A549 (cell line): ENCODE measurements around the gene IQGAP2. TPM values are rescaled to one million over a fixed set of nuclear protein-coding genes. Genes with fewer than 3 reads are reported as not detected.
A peak's percentile ranks its signal among the peaks of the same experiment; 100 is the strongest.

Experiments
- ATAC-seq, 2 experiments: fragments of 200-7000 bp in 1 of 2; fragments of >200 bp in 1 of 2; cut with Nextera tagmentation in 1 of 2; cut with Tn5 transposase in 1 of 2; 3 replicates each; pipeline versions ENCODE4 v1.8.0 to v1.9.1; 2018 to 2020; ENCODE audit warnings: mild to moderate bottlenecking in 1 of 2, moderate library complexity in 1 of 2
- CTCF ChIA-PET: fragments of 300-600 bp; sonication (Branson Sonifier 250); formaldehyde crosslinking; extraction: SDS; loops from one replicate; lab custom pipeline; 2021; ENCODE audit warnings: antibody characterized with exemption, inconsistent platforms; lab: Yijun Ruan, JAX
- POLR2A ChIA-PET: fragments of 350-600 bp; formaldehyde crosslinking; extraction: SDS; loops from one replicate; lab custom pipeline; 2021; ENCODE audit warnings: antibody characterized with exemption, inconsistent platforms; lab: Yijun Ruan, JAX
- DNase-seq, 2 experiments: peaks; one replicate each; pipeline versions ENCODE4 v3.0.0 to v3.0.0-alpha.2; 2011 to 2016; ENCODE audit warnings: low read depth in 1 of 2, low spot score in 1 of 2
- FAIRE-seq: peaks from 2 replicates; lab custom pipeline; 2011; peaks lifted over from hg19 to GRCh38; lab: Jason Lieb, UNC
- H3K27ac ChIP-seq, 2 experiments: fragments of >200 bp; sonication (Bioruptor Twin); formaldehyde crosslinking; 3 replicates each; pipeline ENCODE4 v1.5.1; 2016 to 2017
- H3K4me1 ChIP-seq: fragments of >200 bp; sonication (Bioruptor Twin); formaldehyde crosslinking; 3 replicates; pipeline ENCODE4 v1.6.1; 2016
- H3K4me2 ChIP-seq: fragments of >200 bp; sonication (Bioruptor Twin); formaldehyde crosslinking; 3 replicates; pipeline ENCODE4 v1.6.1; 2016
- H3K4me3 ChIP-seq: fragments of >200 bp; sonication (Bioruptor Twin); formaldehyde crosslinking; 3 replicates; pipeline ENCODE4 v1.5.1; 2016
- H3K9me3 ChIP-seq: fragments of >200 bp; sonication (Bioruptor Twin); formaldehyde crosslinking; 3 replicates; pipeline ENCODE4 v1.6.1; 2016
- CEBPB ChIP-seq, 2 experiments: fragments of >200 bp in 1 of 2; sonication (Bioruptor Twin) in 1 of 2; formaldehyde crosslinking in 1 of 2; IDR thresholded peaks; 2 replicates each; pipeline ENCODE4 v1.6.1; 2012 to 2016
- FOSB ChIP-seq: fragments of 250-450 bp; sonication (Bioruptor Pico); IDR thresholded peaks from 2 replicates; pipeline ENCODE4 v1.5.0; 2020; ENCODE audit warnings: mild to moderate bottlenecking, moderate library complexity
- FOSL2 ChIP-seq, 2 experiments: fragments of 450-650 bp in 1 of 2; fragments of >200 bp in 1 of 2; sonication (Bioruptor Twin) in 1 of 2; formaldehyde crosslinking; IDR thresholded peaks; 2 replicates each; pipeline versions ENCODE4 v1.5.0 to v1.6.1; 2016 to 2020; ENCODE audit warnings: mild to moderate bottlenecking in 1 of 2, moderate library complexity in 1 of 2
- HDAC2 ChIP-seq: fragments of 200-600 bp; sonication (generic); IDR thresholded peaks from 2 replicates; pipeline ENCODE4 v1.6.1; 2016
- JUN ChIP-seq, 2 experiments: fragments of >200 bp; sonication (Bioruptor Twin); formaldehyde crosslinking; IDR thresholded peaks; 2 replicates in 1 of 2; 3 replicates in 1 of 2; pipeline ENCODE4 v1.6.1; 2016 to 2017
- KDM1A ChIP-seq: fragments of 200-600 bp; sonication (generic); IDR thresholded peaks from 2 replicates; pipeline ENCODE4 v1.6.1; 2016; ENCODE audit warnings: low read depth, mild to moderate bottlenecking
- KDM5A ChIP-seq: fragments of 200-600 bp; sonication (generic); IDR thresholded peaks from 2 replicates; pipeline ENCODE4 v1.6.1; 2016; ENCODE audit warnings: antibody characterized with exemption, mild to moderate bottlenecking
- MYC ChIP-seq: IDR thresholded peaks from 2 replicates; pipeline ENCODE4 v1.6.1; 2012; ENCODE audit warnings: mild to moderate bottlenecking, inconsistent platforms, low read length, improper control_type of control experiment, borderline replicate concordance
- PHF8 ChIP-seq: fragments of 200-600 bp; sonication (generic); IDR thresholded peaks from 2 replicates; pipeline ENCODE4 v1.6.1; 2016; ENCODE audit warnings: low read depth, mild to moderate bottlenecking, antibody characterized with exemption, moderate library complexity, borderline replicate concordance
- POLR2A ChIP-seq: IDR thresholded peaks from 2 replicates; pipeline ENCODE4 v1.6.1; 2012; ENCODE audit warnings: mild to moderate bottlenecking, low read length
- POLR2AphosphoS2 ChIP-seq: conservative IDR thresholded peaks from 2 replicates; pipeline ENCODE4 v1.6.1; 2012; ENCODE audit warnings: low read length, improper control_type of control experiment, inconsistent platforms
- RARB ChIP-seq: fragments of 250-450 bp; sonication (Bioruptor Pico); IDR thresholded peaks from 2 replicates; pipeline ENCODE4 v1.8.0; 2021; ENCODE audit warnings: mild to moderate bottlenecking, moderate library complexity
- SREBF2 ChIP-seq: fragments of 450-650 bp; IDR thresholded peaks from 2 replicates; pipeline ENCODE4 v1.6.1; 2014; ENCODE audit warnings: mild to moderate bottlenecking, moderate library complexity
- ZNF302 ChIP-seq: fragments of 250-450 bp; sonication (Bioruptor Pico); IDR thresholded peaks from 2 replicates; pipeline ENCODE4 v1.9.0; 2021; ENCODE audit warnings: inconsistent platforms, mild to moderate bottlenecking, moderate library complexity
- ZSCAN20 ChIP-seq: fragments of 250-450 bp; sonication (Bioruptor Pico); IDR thresholded peaks from 2 replicates; pipeline ENCODE4 v1.8.0; 2022; ENCODE audit warnings: mild to moderate bottlenecking, moderate library complexity
- whole genome bisulfite sequencing: methylation state at CpG from one replicate; pipeline ENCODE4 v1.1.6; 2017; ENCODE audit errors: missing lambda C conversion rate; 5-methylcytosine and 5-hydroxymethylcytosine counted together
- polyA plus RNA-seq, 4 experiments: library from polyadenylated mRNA; depleted of rRNA in 3 of 4; stranded (reverse); fragments of >200 nt; fragmentation: RNase III in 1 of 4; extraction: RNeasy Plus Mini Kit Qiagen cat#74134 plus additional on column Dnase treatment in 1 of 4; gene quantifications; 2 replicates in 3 of 4; 3 replicates in 1 of 4; pipeline ENCODE4 v1.2.3, GENCODE V29; 2011 to 2017
- TF ChIP-seq, protein P1 (sequence below): IDR thresholded peaks from 2 replicates; pipeline ENCODE4 v1.6.1; 2012
- TF ChIP-seq, protein P2 (sequence below): fragments of 450-650 bp; IDR thresholded peaks from 2 replicates; pipeline ENCODE4 v1.6.1; 2014; ENCODE audit warnings: antibody characterized with exemption
- TF ChIP-seq, protein P3 (sequence below): fragments of 250-450 bp; sonication (Bioruptor Pico); IDR thresholded peaks from 2 replicates; pipeline ENCODE4 v1.5.0; 2021; ENCODE audit warnings: mild to moderate bottlenecking, moderate library complexity, borderline replicate concordance
- TF ChIP-seq, protein P4 (sequence below): fragments of 250-450 bp; sonication (Bioruptor Pico); IDR thresholded peaks from 2 replicates; pipeline ENCODE4 v1.5.0; 2020; ENCODE audit warnings: low read depth, mild to moderate bottlenecking, moderate library complexity

IQGAP2 gene
- polyA plus RNA-seq, 2 of the 4 experiments (the other 2 are of a cell fraction), result 5.3 to 10.1 TPM

DNA sequence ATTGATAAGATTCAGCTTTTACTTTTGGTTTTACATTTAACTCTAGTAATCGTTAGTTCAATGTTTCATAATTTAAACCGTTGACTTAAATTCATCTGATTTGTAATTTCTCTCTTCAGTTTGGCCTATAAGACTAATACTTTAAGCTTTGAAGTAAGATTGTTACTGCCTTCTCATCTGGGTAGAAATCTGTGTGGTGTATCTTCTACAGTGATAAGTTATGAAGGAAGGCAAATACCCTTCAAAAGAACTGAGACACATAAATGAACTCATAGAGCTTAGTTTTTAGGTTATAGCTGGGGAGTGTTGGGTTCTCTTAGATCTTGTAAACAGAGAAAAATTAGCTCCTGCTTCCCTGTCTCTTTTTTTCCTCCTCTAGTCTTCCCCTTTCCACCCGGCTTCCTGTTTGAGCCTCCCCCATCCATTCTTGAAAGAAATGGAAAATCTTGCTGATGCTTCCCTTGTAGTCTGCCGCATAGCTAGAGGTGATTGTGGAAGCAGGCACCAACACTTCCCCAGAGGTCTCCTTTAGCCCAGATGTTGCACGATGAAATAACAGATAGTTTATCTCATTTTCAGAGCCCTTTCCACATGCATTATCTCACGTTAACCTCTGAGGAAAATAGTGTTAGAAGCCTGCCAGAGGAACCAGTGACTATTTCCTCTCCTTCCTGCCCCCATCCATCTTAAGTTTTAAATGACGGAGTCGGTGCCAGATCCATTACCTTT, 222.2 kb downstream of the IQGAP2 start:
- no peak overlapping the region for H3K4me2 ChIP-seq

DNA sequence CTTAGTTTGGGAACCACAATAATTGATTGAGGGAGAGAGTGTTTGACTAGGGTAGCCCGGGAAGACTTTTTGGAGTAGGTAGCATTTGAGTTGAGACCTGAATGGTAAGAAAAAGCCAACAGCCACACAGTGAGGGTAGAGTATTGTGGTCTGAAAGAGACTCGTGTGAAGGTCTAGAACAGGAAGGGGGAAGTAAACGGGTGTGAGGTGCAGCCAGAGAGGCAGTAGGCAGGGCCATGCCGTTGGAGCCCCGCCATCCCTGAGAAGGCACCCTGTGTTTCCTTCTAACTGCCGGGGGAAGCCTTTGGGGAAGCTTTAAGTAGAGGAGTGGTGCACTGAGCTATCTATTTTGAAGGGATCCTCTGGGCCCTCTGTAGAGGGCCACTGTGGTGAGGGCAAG, 223.7 kb downstream of the IQGAP2 start:
- H3K4me1 ChIP-seq, result peaks cover 14% of the 10 kb centered on the region; the same call in 2 of the 3 replicates
- H3K27ac ChIP-seq, result 0 out of 6 replicates have a peak overlapping the region, but pooled peaks of 1 of the 2 experiments have one; percentile 8
- ChIA-PET POLR2A (no interaction called here), CTCF (interaction anchor here (0.7 to 1.1 kb wide), 3 partner anchors 8 to 25 kb away, joined by 3 read pairs; no protein-coding TSS in a partner anchor)
- no peak overlapping the region for H3K4me2 ChIP-seq
- ATAC-seq, result no peak
- FAIRE-seq, result no peak
- TF ChIP-seq KDM1A (no peak), FOSB (CRISPR knock-in tag) (no peak), POLR2AphosphoS2 (no peak), MYC (no peak)
- TF ChIP-seq, protein P1, sequence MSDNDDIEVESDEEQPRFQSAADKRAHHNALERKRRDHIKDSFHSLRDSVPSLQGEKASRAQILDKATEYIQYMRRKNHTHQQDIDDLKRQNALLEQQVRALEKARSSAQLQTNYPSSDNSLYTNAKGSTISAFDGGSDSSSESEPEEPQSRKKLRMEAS, result no peak
- WGBS, result 87% methylated on average over 6 of the region's 6 CpGs
- no peak for DNase-seq
- no peak overlapping the region for H3K4me3 ChIP-seq
- no peaks in the 10 kb centered on the region for H3K9me3 ChIP-seq

More for the DNA sequence above, 222.2 kb downstream of the IQGAP2 start:
- no peak for TF ChIP-seq PHF8
- no peak for TF ChIP-seq ZSCAN20 (CRISPR knock-in tag)
- TF ChIP-seq, protein P2, sequence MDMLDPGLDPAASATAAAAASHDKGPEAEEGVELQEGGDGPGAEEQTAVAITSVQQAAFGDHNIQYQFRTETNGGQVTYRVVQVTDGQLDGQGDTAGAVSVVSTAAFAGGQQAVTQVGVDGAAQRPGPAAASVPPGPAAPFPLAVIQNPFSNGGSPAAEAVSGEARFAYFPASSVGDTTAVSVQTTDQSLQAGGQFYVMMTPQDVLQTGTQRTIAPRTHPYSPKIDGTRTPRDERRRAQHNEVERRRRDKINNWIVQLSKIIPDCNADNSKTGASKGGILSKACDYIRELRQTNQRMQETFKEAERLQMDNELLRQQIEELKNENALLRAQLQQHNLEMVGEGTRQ, result no peak
- DNase-seq (no peak), FAIRE-seq (no peak), ATAC-seq (no peak)
- ChIA-PET CTCF (interaction anchor here (0.9 to 2.5 kb wide), 5 partner anchors 14 to 25 kb away, joined by 3 to 5 read pairs (median 4); no protein-coding TSS in a partner anchor), POLR2A (no interaction called here)
- Histone ChIP-seq H3K4me3 (no peak overlapping the region), H3K27ac (peak overlapping the region in 1 of 2 experiments; percentile 19; a peak in 1 of 6 replicates), H3K9me3 (no peaks in the 10 kb centered on the region), H3K4me1 (peaks cover 14% of the 10 kb centered on the region; the same call in 2 of the 3 replicates)
- WGBS, result 81% methylated on average over 8 of the region's 8 CpGs

DNA sequence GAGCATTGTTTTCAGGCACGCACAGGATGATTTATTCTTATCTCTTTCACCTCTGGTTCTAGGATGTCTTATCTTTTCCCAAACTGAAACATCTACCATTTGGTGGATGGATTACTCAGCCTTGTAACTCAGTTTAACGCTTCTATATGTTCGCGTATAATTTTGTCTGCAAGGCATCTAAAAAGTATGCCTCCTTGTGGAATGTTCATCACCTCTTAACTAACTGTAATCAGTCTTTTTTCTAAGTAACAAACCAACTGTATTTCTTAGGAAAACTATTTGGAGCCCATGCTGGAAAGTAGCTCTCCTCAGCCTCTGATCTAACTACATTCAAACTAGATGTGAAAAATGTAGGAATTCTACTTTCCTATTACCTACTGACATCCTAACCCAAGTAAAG, 231.6 kb downstream of the IQGAP2 start:
- Histone ChIP-seq H3K4me2 (no peak overlapping the region), H3K27ac (no peak overlapping the region), H3K4me3 (no peak overlapping the region), H3K9me3 (no peaks in the 10 kb centered on the region), H3K4me1 (no peaks in the 10 kb centered on the region)
- POLR2A ChIA-PET, result no interaction called here
- WGBS, result 45% methylated on average over 4 of the region's 4 CpGs
- DNase-seq (no peak), ATAC-seq (no peak), FAIRE-seq (no peak)
- TF ChIP-seq ZNF302, result no peak
- TF ChIP-seq RARB, result no peak
- TF ChIP-seq KDM5A, result no peak
- TF ChIP-seq CEBPB (IDR thresholded peaks at IDR 0.05), result no peak
- no peak for TF ChIP-seq POLR2A
- TF ChIP-seq, protein P3, sequence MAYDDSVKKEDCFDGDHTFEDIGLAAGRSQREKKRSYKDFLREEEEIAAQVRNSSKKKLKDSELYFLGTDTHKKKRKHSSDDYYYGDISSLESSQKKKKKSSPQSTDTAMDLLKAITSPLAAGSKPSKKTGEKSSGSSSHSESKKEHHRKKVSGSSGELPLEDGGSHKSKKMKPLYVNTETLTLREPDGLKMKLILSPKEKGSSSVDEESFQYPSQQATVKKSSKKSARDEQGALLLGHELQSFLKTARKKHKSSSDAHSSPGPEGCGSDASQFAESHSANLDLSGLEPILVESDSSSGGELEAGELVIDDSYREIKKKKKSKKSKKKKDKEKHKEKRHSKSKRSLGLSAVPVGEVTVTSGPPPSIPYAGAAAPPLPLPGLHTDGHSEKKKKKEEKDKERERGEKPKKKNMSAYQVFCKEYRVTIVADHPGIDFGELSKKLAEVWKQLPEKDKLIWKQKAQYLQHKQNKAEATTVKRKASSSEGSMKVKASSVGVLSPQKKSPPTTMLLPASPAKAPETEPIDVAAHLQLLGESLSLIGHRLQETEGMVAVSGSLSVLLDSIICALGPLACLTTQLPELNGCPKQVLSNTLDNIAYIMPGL, result no peak
- TF ChIP-seq JUN (IDR thresholded peaks at IDR 0.05), result no peak
- no peak for TF ChIP-seq FOSB (CRISPR knock-in tag)
- TF ChIP-seq, protein P2, result no peak
- TF ChIP-seq SREBF2, result no peak
- TF ChIP-seq HDAC2, result no peak
- TF ChIP-seq FOSL2 (IDR thresholded peaks at IDR 0.05), result no peak
- TF ChIP-seq FOSL2 (CRISPR knock-in tag; IDR thresholded peaks at IDR 0.05), result no peak
- TF ChIP-seq, protein P4, sequence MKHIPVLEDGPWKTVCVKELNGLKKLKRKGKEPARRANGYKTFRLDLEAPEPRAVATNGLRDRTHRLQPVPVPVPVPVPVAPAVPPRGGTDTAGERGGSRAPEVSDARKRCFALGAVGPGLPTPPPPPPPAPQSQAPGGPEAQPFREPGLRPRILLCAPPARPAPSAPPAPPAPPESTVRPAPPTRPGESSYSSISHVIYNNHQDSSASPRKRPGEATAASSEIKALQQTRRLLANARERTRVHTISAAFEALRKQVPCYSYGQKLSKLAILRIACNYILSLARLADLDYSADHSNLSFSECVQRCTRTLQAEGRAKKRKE (CRISPR knock-in tag), result no peak
- CTCF ChIA-PET, result interaction anchor here (0.7 to 3.0 kb wide), 6 partner anchors 8 to 114 kb away, joined by 3 to 13 read pairs (median 3); no protein-coding TSS in a partner anchor
